ENCODE data around the gene HOXC11. TPM values are rescaled to one million over a fixed set of nuclear protein-coding genes. Genes with fewer than 3 reads are reported as not detected.

Gene HOXC11
- total RNA-seq, 4 donors from 2014 or later = not detected

DNA sequence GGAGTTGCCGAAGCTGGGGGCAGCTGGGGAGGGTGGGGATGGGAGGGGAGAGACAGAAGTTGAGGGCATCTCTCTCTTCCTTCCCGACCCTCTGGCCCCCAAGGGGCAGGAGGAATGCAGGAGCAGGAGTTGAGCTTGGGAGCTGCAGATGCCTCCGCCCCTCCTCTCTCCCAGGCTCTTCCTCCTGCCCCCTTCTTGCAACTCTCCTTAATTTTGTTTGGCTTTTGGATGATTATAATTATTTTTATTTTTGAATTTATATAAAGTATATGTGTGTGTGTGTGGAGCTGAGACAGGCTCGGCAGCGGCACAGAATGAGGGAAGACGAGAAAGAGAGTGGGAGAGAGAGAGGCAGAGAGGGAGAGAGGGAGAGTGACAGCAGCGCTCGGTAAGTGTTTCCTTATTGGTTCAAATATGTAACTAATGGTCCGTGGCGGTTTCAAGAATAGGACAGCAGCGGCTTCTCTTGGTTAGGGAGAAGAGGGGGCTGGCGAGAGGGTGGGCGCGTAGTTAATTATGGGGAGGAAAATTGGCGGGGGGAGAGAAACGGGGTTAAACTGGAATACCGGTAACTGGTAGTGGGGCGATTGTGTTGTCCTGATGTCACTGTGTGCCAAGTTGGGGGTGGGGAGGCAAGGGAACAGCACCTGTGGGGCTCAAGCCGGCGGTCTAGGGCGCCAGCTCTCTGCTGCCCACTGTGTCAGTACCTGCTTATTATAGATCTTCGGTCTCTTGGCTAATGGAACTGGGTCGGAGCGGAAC, 44.3 kb downstream of the HOXC11 start:
- Histone ChIP-seq H3K36me3 (no peaks in the 10 kb centered on the region), H3K4me3 (peak overlapping the region; percentile 25 to 54), H3K27me3 (peaks cover 99% of the 10 kb centered on the region), H3K9me3 (no peaks in the 10 kb centered on the region), H3K27ac (peak overlapping the region in 2 of 4 donors; percentile 51 to 72), H3K4me1 (peaks cover 0 to 48% (median 14%) of the 10 kb centered on the region in 3 donors)
- peak; percentile 18 for ATAC-seq
- 5% methylated on average over 10 to 20 of the region's 24 CpGs for whole genome bisulfite sequencing, 2 donors (ENCODE audit: low coverage in 1 of 2)
- TF ChIP-seq POLR2AphosphoS5 (IDR thresholded peaks at IDR 0.05) (no peak), EP300 (IDR thresholded peaks at IDR 0.05) (no peak), POLR2A (IDR thresholded peaks at IDR 0.05) (no peak)
- TF ChIP-seq, protein P1, sequence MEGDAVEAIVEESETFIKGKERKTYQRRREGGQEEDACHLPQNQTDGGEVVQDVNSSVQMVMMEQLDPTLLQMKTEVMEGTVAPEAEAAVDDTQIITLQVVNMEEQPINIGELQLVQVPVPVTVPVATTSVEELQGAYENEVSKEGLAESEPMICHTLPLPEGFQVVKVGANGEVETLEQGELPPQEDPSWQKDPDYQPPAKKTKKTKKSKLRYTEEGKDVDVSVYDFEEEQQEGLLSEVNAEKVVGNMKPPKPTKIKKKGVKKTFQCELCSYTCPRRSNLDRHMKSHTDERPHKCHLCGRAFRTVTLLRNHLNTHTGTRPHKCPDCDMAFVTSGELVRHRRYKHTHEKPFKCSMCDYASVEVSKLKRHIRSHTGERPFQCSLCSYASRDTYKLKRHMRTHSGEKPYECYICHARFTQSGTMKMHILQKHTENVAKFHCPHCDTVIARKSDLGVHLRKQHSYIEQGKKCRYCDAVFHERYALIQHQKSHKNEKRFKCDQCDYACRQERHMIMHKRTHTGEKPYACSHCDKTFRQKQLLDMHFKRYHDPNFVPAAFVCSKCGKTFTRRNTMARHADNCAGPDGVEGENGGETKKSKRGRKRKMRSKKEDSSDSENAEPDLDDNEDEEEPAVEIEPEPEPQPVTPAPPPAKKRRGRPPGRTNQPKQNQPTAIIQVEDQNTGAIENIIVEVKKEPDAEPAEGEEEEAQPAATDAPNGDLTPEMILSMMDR (IDR thresholded peaks at IDR 0.05) = no peak

DNA sequence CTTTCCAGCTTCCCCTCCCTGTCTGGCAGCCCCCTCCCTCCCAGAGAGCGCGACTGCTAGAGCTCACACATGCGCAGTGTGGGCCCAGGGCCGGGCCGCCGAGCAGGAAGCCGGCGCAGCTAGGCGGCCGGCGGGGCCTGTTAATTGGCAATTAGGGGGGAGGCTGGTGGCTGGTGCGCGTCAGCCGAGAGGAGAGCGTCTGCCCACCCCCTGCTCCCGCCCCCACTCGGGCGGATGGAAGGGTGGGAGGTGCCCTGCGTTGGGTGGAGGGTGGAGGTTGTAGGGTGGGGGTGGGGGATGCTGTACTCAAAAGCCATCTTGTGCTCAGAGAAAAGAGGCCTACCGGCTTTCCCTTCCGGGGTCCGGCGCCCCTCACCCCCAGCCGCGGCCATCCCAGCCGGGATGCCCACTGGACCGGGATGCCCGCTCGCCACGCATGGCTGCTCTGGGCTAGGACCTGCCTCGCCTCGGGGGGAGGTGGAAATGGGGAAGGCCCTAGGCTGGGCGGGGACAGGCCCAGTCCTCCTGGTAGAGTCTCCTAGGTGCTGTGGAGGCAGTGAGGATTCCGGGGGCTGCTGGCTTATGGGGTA, 45.0 kb downstream of the HOXC11 start:
- WGBS, 2 donors (ENCODE audit: low coverage in 1 of 2) = no CpG with 5 or more reads among the region's 34 CpGs
- peak overlapping the region in 3 of 4 donors; percentile 41 to 72 (median 51) for H3K27ac ChIP-seq
- TF ChIP-seq EP300 (IDR thresholded peaks at IDR 0.05) (no peak), POLR2A (IDR thresholded peaks at IDR 0.05) (no peak), POLR2AphosphoS5 (IDR thresholded peaks at IDR 0.05) (peak; percentile 31)
- TF ChIP-seq, protein P1 (IDR thresholded peaks at IDR 0.05) = peak in 1 of 4 experiments; percentile 34
- no peaks in the 10 kb centered on the region for H3K9me3 ChIP-seq
- H3K36me3 ChIP-seq = no peaks in the 10 kb centered on the region
- peaks cover 99% of the 10 kb centered on the region for H3K27me3 ChIP-seq
- H3K4me3 ChIP-seq = peak overlapping the region; percentile 25 to 54
- peaks cover 0 to 48% (median 14%) of the 10 kb centered on the region in 3 donors for H3K4me1 ChIP-seq
- peak; percentile 83 for ATAC-seq

DNA sequence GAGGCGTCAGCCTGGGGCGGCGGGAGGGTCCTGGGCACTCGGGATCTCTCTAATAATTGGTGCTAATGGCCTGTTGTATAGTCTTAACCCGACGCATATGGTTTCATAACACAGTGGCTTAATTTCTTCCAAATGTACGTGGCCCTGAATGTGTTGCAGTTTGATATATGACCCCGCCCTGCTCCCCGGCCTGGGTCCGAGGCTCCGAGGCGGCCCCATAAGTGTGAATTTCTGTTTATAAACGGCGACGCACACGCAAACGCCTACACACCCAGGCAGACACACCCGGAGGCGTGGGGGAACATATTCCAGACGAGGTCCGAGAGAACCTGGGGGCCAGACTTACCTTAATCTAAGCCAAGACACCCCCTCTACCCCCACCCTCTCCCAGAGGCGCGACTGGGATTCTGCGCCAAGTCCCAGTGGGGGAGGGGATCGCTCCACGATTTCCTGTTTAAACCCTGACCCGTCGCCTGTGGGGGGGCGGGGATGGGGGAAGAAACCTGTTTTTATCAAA, 45.6 kb downstream of the HOXC11 start:
- Histone ChIP-seq H3K36me3 (no peaks in the 10 kb centered on the region), H3K4me1 (peaks cover 0 to 48% (median 14%) of the 10 kb centered on the region in 3 donors), H3K4me3 (peak overlapping the region in 1 of 2 donors; percentile 54), H3K9me3 (no peaks in the 10 kb centered on the region), H3K27me3 (peaks cover 99% of the 10 kb centered on the region), H3K27ac (peak overlapping the region in 3 of 4 donors; percentile 41 to 72 (median 51))
- 44% methylated on average over 6 of the region's 29 CpGs; no CpG with 5 or more reads in 1 of the 2 donors for WGBS, 2 donors (ENCODE audit: low coverage in 1 of 2)
- TF ChIP-seq POLR2A (IDR thresholded peaks at IDR 0.05) = no peak
- TF ChIP-seq EP300 (IDR thresholded peaks at IDR 0.05) = no peak
- ATAC-seq = no peak

DNA sequence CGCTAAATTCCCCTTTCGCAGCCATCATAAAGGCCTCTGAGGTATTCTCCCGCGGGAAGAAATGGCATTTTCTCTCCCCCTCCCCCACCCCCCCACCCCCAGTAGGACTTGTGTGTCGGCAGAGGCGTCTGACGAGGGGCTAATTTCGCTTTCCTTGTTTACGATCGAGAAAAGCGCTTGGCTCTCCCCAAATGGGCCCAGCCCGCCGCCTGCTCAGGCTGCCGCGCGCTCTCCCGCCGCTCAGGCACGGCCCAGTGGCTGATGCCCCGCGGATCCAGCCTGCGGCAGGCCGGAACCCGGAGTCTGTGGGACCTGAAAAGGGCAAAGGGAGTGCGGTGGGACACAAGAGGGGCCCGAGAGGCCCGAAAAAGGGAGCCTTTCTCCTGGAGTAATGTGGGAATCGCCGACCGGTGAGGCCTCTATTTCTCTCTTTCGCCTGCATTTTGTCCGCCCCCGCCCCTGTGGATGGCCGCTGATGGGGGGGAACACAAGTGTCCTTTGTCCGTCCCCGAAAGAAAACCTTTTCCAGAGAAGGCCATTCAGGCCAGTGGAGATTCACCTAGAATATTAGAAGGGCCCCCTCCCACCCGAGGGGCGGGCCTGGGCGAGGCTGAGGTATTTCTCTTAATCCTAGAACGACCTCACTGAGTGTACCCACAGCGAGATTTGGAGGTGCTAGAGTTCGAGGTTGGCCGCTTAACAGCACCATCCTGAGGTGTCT, 46.3 kb downstream of the HOXC11 start:
- Histone ChIP-seq H3K4me1 (peaks cover 0 to 45% (median 13%) of the 10 kb centered on the region in 3 donors), H3K27ac (peak overlapping the region in 1 of 4 donors; percentile 72), H3K36me3 (no peaks in the 10 kb centered on the region), H3K27me3 (peaks cover 99% of the 10 kb centered on the region), H3K4me3 (peak overlapping the region in 1 of 2 donors; percentile 54), H3K9me3 (no peaks in the 10 kb centered on the region)
- 33 to 56% methylated on average over 2 to 20 of the region's 43 CpGs for WGBS, 2 donors (ENCODE audit: low coverage in 1 of 2)
- no peak for ATAC-seq
- TF ChIP-seq EP300 (IDR thresholded peaks at IDR 0.05) (no peak), POLR2AphosphoS5 (IDR thresholded peaks at IDR 0.05) (no peak), POLR2A (IDR thresholded peaks at IDR 0.05) (no peak)
- TF ChIP-seq, protein P1 (IDR thresholded peaks at IDR 0.05) = no peak

Data from gastroesophageal sphincter (tissue), 4 donors.